ENCODE data around the gene HELQ.

HELQ gene

DNA sequence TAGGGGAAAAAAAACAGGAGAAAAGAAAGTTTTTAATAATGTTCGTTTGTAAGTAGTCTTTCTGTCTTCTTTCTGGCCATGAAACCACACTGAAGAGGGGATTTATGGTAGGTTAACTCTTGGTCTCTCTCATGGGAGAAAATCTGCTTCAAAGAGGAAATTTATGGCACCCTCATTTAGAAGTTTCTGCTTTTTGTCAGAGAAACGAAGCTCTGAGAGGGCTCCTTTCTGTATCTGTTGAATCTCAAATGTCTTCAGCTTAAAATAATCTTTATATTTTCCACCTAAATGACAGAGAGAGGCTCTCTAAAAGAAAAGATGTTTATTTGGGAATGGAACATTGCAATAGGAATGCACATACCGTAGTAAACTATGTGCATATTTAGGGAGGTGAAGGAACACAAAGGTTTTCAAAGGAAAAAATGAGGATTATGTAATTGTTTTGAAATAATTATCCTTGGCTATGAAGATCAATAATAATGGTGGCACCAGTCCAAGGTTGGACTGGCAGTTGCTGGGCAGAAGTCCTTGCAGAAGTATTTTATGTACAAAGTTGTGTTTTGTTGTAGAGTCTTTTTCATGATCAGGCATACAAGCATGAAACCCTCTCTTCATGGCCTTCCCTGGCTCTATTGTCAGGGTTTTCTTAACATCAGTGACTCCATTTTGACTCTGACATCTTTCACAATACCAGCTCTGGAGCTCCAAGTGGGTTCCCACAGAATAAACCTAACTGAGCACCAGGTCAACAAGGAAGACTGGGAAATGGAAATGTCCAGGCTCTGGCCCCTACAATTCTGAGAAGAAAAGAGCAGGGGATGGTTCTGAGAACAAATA lies 67.9 kb downstream of the HELQ start:
- Histone ChIP-seq H3K4me3 (no peak overlapping the region), H3K27me3 (no peaks in the 10 kb centered on the region), H3K9me3 (no peaks in the 10 kb centered on the region), H3K27ac (no peak overlapping the region), H3K4me1 (peaks cover 0 to 8% (median 0%) of the 10 kb centered on the region in 4 donors), H3K36me3 (no peaks in the 10 kb centered on the region)
- TF ChIP-seq, protein P1, sequence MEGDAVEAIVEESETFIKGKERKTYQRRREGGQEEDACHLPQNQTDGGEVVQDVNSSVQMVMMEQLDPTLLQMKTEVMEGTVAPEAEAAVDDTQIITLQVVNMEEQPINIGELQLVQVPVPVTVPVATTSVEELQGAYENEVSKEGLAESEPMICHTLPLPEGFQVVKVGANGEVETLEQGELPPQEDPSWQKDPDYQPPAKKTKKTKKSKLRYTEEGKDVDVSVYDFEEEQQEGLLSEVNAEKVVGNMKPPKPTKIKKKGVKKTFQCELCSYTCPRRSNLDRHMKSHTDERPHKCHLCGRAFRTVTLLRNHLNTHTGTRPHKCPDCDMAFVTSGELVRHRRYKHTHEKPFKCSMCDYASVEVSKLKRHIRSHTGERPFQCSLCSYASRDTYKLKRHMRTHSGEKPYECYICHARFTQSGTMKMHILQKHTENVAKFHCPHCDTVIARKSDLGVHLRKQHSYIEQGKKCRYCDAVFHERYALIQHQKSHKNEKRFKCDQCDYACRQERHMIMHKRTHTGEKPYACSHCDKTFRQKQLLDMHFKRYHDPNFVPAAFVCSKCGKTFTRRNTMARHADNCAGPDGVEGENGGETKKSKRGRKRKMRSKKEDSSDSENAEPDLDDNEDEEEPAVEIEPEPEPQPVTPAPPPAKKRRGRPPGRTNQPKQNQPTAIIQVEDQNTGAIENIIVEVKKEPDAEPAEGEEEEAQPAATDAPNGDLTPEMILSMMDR (IDR thresholded peaks at IDR 0.05): no peak
- intact Hi-C loops (cut with DNase I; ENCODE audit: low total_unique reads): no loop called here
- DNase-seq: no peak

DNA sequence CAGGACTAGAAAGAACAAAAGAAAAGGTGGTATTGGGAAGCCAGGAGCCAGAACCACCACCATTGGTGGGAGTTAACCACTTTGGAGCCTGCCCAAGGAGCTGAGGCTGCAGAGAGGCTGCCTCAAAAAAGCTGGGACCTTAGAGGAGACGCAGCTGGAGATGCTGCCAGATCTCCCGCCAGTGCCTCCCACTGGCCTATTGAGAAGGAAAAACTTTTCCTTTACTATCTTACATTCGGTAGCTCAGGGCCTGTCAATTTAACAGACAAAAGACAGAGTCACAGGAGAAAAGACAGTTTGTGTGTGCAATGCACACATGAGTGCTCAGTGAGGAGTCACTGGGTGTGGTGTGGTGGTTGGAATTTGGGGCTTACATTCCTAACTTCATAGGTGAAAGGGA lies 68.6 kb downstream of the HELQ start:
- Histone ChIP-seq H3K27me3 (no peaks in the 10 kb centered on the region), H3K4me3 (no peak overlapping the region), H3K4me1 (peaks cover 0 to 8% (median 0%) of the 10 kb centered on the region in 4 donors), H3K9me3 (no peaks in the 10 kb centered on the region), H3K36me3 (no peaks in the 10 kb centered on the region), H3K27ac (no peak overlapping the region)
- TF ChIP-seq, protein P1 (IDR thresholded peaks at IDR 0.05): no peak
- intact Hi-C loops (cut with DNase I; ENCODE audit: low total_unique reads): no loop called here
- no peak for DNase-seq

DNA sequence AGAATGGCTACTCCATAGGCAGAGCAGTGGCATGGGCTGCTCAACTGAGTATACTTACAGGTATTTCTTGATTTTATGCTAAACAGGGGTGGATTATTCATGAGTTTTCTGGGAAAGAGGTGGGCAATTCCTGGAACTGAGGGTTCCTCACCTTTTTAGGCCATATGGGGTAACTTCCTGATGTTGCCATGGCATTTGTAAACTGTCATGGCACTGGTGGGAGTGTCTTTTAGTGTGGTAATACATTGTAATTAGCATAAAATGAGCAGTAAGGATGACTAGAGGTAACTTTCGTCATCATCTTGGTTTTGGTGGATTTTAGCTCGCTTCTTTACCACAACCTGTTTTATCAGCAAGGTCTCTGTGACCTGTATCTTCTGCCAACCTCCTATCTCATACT lies 72.8 kb downstream of the HELQ start:
- DNase-seq: no peak
- intact Hi-C loops (cut with DNase I; ENCODE audit: low total_unique reads): no loop called here
- no peaks in the 10 kb centered on the region for H3K4me1 ChIP-seq
- peaks cover 0 to 6% (median 0%) of the 10 kb centered on the region in 3 donors for H3K9me3 ChIP-seq
- H3K27ac ChIP-seq: no peak overlapping the region
- no peaks in the 10 kb centered on the region for H3K36me3 ChIP-seq
- TF ChIP-seq, protein P1 (IDR thresholded peaks at IDR 0.05): no peak
- no peaks in the 10 kb centered on the region for H3K27me3 ChIP-seq
- H3K4me3 ChIP-seq: no peak overlapping the region

DNA sequence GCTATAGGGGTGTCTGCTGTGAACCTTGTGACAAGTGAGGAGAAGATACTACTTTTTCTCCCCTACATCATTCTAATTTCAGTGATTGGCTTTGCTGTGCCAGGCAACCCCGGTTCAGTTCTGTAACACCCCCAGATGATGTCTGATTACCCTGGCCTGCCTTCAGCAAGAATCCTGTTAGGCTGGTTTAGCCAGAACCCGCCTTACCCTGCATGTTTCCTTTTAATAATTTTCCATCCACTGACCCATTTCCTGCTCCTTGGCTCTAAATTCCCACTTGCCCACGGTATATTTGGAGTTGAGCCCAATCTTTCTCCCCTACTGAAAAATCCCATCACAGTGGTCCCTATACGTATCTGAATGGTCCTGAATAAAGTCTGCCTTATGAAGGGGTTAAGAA lies 74.5 kb downstream of the HELQ start:
- Histone ChIP-seq H3K9me3 (peaks cover 0 to 6% (median 0%) of the 10 kb centered on the region in 3 donors), H3K4me1 (no peaks in the 10 kb centered on the region), H3K36me3 (no peaks in the 10 kb centered on the region), H3K27me3 (no peaks in the 10 kb centered on the region), H3K27ac (no peak overlapping the region), H3K4me3 (no peak overlapping the region)
- intact Hi-C loops (cut with DNase I; ENCODE audit: low total_unique reads): no loop called here
- TF ChIP-seq, protein P1 (IDR thresholded peaks at IDR 0.05): no peak
- DNase-seq: no peak

DNA sequence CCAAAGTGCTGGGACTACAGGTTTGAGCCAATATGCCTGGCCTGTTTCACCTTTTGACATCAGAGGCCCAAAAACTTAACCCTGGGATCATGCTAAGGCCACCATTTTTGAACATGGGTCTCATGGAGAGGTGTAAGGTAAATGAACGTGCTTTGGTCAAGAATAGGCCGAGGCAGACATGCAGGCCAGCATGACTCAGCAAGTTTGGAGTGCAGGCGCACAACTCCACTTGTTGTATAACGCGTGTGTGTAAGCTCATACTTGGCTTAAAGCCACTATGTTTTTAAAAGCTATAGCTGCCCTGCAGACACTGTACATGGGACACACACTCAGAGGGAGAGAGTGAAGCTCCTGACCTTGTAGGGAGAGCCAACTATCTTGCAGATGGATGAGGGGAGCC lies 77.2 kb downstream of the HELQ start:
- Histone ChIP-seq H3K9me3 (peaks cover 0 to 6% (median 0%) of the 10 kb centered on the region in 3 donors), H3K36me3 (no peaks in the 10 kb centered on the region), H3K27me3 (no peaks in the 10 kb centered on the region), H3K27ac (no peak overlapping the region), H3K4me3 (no peak overlapping the region), H3K4me1 (no peaks in the 10 kb centered on the region)
- DNase-seq: no peak
- TF ChIP-seq, protein P1 (IDR thresholded peaks at IDR 0.05): no peak
- intact Hi-C loops (cut with DNase I; ENCODE audit: low total_unique reads): no loop called here

All from tibial artery (tissue), 4 donors.